Pons (tissue), 1 donor: ENCODE results near the gene DNAH6.
"Not testable (repeated sequence)": the region's sequence is repeated elsewhere in the genome, so short reads cannot be mapped to it uniquely, and the experiment has no call there.

Experiments used
- DNase-seq: peaks from one replicate; pipeline ENCODE4 v3.0.0-alpha.2; 2016; ENCODE audit warnings: low spot score

The DNAH6 gene

DNA sequence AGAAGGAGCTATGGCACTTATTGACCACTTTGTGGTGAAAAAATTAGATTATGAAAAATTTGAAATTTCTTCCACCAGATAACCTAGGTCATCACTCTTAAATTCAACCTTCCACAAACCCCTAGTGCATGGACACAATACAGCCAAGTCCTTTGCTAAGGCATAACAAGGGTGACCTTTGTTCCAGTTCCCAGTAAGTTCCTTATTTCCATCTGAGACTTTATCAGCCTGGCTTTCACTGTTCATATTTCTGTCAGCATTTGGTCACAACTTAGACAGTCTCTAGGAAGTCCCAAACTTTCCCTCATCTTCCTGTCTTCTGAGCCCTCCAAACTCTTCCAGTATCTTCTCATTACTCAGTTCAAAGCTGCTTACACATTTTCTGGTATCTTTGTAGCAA is 232.0 kb downstream of the DNAH6 start:
- no peak for DNase-seq

DNA sequence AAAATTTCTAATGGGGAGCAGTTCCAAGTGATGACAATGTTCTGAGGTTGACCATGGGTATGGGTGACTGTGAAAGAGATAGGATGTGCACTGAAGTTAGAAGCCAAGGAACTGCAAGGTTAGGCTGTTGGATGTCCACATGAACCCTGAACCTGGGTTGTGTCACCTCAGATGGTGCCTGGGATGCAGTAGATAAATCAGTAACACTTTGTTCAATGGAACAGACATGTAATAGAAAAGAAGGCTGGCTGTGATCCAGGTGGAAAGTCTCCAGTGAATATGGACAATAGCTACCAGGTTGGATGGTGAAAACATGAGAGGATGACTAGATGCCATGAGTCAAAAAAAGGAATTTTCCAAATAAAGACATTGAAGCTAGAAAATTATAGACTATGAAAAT is 233.1 kb downstream of the DNAH6 start:
- DNase-seq, result no peak

DNA sequence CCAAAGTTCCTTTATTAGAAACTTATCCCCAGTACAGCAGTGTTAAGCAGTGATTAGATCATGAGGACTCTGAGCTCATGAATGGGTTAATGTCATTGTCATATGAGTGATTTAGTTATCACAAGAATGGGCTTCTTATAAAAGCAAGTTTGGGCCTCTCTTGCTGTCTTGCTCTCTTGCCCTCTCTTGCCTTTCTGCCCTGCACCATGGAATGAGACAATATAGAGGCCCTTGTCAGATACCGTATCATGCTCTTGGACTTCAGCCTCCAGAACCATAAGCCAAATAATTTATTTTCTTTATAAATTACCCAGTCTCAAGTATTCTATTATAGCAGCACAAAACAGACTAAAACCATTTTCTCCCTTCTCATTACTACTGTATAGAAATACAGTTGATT is 238.8 kb downstream of the DNAH6 start:
- DNase-seq, result no peak

DNA sequence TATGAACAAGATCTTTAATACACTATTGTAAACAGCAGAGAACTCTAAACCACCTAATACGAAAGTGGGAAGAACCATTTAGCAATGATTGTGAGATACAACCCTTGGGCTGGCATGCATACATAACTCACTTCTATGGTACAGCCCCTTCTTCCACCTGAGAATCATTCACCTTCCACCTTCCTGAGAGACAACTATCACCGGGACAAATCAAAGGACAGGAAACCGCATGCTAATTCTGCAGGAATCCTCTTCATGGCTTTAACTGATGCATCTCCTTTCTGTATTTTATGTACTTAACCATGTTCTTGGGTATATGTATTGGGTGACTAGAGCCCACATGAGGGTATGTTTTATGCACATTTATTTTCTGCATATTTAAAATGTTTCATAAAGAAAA is 241.3 kb downstream of the DNAH6 start:
- no peak for DNase-seq

DNA sequence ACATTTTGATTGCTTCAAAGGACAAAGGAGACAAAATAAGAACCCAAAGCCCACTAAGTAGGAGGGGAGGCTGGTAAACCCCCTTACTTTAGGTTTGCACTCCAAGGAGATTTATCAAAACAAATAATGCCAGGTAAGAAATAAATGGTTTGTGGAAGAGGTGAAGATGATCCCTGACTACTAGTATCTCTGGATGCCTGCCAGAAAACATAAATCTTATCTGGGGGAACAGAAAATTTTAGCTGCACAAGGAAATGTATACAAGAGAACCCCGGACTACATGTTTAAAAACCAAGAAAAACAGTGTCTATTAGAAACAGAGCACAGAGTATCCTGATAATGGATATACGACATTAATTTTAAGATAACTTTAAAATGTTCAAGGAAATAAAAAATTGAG is 250.5 kb downstream of the DNAH6 start:
- DNase-seq, result no peak

DNA sequence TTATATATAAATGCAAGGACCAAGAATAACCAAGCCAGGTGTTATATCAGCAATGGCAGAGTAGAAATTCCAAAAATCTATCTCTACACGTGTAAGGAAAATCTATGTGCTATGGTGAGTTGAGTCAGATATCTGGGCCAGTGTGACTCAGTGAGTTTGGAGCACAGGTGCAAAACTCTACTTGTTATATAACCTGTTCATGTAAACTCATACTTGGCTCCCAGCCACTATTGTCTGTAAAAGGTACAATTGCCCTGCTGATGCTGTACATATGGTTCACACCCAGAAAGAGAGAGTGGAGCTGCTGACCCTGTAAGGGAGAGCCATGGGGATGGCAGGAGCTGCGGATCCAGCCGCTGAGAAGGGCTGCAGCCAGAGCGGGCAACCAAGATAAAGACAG is 252.5 kb downstream of the DNAH6 start:
- DNase-seq, result no peak

DNA sequence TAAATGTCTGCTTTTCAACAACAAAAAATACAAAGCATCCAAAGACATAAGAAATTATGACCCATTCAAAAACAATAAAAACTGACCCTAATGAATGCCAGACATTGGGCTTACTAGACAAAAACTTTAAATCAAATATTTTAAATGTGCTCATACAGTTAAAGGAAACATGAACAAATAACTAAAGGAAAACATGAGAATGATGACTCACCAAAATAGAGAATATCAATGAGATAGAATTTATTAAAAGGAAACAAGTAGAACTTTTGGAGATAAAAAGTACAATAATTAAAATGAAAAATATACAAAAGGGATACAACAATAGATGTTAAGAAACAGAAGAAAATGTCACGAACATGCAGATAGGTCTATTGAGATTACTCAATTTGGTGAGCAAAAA is 254.0 kb downstream of the DNAH6 start:
- no peak for DNase-seq

DNA sequence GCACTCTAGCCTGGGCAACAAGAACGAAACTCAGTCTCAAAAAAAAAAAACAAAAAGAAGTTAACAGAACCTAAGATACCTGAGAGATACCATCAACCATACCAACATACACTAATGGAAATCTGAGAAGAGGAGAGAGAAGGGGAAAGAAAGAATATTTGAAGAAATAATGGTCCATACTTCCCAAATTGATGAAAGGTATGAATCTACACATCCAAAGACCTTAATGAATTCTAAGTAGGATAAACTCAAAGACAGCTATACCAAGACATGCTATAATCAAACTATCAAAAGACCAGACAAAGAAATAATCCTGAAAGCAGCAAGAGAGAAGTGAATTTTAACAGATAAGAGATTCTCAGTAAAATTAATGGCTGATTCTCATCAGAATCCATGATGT is 255.0 kb downstream of the DNAH6 start:
- DNase-seq, result no peak

DNA sequence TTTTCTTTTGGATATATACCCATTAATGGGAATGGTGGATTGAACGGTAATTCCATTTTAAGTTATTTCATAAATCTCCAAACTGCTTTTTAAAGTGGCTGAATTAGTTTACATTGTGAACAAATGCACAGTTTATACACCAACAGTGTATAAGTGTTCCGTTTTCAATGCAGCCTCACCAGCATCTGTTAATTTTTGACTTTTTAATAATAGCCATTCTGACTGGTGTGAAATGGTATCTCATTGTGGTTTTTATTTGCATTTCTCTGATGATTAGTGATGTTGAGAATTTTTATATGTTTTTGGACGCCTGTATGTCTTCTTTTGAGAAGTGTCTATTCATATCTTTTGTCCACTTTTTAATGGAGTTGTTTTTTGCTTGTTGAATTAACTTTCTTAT is 257.3 kb downstream of the DNAH6 start:
- not testable (repeated sequence) for DNase-seq

DNA sequence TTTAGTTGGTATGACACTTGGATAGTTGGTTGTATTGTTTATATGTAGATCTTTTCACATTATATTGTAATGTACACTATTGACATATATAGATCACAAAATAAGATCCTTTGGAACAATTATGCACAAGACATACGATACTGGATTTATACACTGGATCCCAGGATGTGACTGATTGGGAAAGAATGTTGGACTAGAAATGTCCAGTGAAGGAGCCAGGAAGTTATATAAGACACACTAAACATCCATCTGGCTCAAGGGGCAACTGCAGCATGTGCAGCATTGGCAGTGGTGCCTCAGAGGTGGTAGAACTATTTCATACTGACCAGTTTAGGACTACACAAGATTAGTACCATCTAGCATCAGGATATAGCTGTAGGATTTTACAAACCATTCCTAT is 259.7 kb downstream of the DNAH6 start:
- no peak for DNase-seq

DNA sequence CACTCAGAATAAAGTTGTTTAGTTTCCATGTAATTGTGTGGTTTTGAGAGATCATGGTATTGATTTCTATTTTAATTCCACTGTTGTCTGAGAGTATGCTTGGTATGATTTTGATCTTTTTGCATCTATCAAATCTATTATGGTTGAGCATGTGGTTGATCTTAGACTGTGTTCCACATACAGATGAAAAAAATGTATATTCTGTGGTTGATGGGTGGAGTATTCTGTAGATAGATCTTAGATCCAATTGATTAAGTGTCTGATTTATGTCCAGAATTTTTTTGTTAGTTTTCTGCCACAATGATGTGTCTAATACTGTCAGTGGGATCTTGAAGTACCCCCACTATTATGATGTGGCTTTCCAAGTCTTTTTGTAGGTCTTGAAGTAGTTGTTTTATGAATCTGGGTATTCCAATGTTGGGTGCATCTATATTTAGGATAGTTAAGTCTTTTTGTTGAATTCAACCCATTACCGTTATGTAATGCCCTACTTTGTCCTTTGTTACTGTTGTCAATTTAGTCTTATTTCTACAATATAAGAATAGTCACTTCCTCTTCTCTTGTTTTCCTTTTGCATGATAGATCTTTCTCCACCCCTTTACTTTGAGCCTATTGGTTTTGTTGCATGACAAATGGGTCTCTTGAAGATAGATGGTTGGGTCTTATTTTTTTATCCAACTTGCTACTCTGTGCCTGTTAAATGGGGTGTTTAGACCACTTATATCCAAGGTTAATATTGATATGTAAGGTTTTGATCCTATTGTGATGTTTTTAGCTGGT is 262.8 kb downstream of the DNAH6 start:
- no peak for DNase-seq

DNA sequence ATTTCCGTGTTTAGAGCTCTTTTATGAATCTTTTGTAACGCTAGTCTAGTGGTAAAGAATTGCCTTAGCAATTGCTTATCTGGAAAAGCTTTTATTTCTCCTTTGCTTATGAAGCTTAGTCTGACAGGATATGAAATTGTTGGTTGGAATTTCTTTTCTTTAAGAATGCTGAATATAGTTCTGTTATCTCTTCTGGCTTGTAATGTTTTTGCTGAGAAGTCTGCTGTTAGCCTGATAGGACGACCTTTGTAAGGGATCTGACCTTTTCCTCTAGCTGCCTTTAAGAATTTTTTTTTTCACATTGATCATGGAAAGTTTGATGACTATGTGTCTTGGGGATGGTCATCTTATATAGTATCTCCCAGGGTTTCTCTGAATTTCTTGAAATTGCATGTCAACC is 263.5 kb downstream of the DNAH6 start:
- DNase-seq, result no peak

DNA sequence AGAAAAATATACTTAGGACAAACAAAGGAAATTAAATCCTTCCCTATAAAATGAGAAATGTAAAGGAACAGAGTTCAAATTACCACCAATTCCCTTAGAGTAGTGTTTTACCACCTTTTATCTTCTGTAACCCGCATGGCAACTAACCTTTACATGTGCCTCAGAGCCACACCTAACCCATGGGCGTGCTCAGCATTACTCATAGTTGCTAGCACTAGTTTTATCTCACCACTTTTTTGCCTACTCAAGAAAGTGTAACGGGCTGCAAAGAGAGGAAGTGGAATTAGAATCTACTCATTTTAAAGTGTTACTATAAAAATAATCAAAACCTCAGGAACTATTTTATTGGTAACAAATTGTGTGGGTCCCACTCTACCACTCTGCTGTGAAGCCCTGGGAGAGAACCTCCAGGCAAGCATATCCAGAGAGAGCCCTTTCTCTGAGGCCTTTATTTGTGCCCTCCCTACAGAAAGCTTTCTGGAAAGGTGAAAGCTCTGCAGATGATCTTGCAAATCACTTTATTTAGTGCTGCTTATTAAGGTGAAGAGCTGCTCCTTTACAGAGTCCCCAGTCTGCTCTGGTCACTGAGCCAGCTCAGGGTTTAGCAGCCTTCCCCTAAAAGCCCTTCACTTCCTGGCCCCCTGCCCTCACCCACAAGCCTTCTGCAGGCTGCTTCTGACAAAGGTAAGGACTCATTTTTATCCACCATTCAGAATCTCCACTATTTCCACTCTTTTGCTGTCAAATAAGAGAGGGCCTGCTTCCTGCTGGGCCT is 265.8 kb downstream of the DNAH6 start:
- DNase-seq, result no peak

DNA sequence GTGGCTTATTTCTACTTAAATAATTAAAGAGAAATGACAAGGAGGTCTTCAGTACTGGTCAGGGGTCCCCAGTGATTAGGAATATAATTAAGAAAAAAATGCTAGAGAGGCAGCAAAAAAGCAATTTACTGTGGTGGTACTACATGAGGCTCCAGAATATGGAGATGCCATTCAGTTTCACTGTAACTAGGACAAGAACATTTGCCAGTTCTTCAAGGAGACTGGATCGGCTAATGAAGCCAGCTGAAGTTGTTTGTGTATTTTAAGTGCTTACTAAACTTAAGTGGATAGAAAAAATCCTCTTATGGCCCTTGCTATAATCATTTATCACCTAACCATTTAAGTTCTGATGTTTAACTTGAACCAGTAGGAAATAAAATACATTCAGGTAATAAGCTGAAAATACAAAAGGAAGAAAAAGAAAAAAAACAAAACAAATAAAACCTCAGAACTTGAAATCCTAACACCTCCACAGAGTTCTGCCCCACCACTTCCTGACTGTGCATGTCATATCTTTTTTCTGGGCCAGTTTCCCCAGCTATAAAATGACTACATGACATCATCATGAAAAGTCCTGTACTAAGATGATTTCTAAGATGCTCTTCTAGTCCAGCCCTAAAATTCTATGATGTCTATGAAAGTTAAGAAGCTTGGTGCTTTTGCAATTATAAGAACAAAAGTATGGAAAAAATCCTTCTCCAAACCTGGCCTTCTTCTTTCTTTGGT is 266.6 kb downstream of the DNAH6 start:
- no peak for DNase-seq

DNA sequence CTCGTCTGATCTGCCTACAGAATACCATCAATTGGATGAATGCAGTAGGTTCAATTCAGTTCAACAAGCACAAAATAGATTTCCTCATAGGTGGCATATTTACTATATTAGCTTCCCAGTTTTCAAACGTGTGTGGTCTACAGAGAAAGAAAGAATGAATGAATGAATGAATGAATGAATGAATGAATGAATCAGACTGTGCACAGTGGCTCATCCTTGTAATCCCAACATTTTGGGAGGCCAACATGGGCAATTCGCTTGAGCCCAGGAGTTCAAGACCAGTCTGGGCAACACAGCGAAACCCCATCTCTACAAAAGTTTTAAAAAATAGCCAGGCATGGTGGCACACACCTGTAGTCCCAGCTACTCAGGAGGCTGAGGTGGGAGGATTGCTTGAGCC is 269.7 kb downstream of the DNAH6 start:
- DNase-seq, result no peak

DNA sequence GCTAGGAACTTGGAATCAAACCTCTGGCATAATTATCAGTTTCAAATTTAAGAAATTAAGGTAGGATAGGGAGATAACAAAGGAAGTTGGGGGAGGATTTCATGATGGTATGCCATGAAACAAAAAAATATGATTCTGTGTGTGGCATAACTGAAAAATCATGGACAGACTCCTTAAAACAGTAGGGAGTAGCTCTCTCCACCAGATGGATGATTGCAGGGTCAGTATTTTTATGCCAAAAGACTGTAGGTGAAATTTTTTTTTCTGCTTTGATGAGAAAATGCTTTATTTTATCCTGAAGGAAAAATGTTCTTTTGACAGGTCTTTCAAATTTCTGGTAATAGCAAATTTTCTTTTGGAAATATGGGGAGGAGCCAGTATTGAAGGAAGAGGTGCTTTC is 270.3 kb downstream of the DNAH6 start:
- DNase-seq, result no peak

DNA sequence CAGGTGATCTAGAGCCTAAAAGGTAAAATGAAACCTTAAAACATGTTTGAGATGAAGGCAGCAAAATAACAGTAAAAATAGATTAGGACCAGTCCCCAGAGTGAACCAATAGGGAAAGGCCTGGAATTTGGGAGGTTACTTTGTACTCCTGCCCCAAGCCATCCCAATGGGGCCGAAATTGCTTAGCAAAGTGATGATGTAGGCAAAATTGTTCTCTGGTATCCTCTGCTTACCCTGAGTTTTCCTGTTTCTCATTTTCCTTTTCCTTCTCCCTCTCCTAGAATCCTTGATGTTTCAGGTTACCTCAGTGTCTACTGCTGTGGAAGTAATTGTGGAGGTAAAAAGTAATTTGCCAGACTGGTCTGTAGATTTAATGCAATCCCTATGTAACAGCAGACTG is 271.7 kb downstream of the DNAH6 start:
- no peak for DNase-seq

DNA sequence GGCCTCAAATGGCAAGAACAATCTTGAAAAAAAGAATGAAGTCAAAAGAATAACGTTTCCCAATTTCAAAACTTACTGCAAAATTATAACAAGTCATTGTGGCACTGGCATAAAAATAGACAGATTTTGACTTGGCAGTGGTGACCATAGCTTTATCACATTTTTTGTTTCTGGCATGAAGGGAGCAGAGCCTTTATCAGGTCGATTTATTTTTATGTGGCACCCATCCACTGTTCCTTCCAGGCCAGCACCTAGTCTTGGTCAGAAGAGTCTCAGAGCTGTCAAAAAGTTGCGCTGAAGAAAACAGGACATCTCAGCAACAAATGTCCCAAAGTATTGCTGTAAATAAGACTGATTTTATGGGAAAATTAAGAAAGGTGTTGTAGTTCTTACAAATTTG is 272.2 kb downstream of the DNAH6 start:
- no peak for DNase-seq

DNA sequence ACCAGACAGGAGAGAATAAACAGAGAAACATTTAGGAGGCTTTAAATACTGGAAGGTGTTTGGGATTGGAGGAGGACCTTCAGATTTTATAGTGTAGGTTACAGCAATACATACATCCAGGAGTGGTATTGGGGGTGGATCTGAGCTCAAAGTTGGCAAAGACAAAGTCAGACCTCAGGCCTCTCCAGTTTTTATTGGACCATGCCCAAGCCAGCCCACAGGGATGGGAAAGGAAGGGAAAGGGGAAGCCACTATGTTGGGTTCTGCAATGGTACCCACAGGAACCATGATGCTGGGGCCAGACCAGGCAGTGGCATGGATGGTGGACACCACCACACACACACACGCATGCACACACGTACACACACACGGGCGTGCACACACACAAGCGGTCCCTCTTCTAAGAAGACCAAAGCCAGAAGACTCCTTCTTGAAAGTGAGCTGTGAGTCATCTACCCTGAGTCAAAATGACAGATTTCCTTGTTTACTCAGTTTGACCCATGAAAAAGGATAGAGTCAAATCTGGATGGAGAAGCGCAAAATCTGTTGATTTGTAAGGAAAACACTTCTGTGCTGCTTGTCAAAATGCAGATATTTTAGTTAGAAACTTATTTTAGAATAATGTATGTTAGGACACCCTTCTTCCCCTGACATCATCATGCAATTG is 276.7 kb downstream of the DNAH6 start:
- DNase-seq, result no peak

DNA sequence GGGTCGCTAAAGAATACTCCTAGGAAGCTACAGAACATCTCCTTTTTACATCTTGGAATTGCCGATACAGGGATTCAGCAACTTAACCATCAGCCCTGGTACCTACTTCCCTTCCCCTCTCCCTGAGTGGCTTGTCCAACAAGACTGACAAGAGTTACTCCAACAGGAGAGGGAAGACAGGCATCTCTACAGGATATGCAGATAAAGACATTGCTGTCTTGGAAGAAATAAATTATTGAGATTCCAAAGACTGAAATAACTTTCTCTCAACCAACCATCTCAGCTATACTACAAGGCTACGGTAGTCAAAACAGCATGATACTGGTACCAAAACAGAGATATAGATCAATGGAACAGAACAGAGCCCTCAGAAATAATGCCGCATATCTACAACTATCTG is 277.3 kb downstream of the DNAH6 start:
- no peak for DNase-seq

DNA sequence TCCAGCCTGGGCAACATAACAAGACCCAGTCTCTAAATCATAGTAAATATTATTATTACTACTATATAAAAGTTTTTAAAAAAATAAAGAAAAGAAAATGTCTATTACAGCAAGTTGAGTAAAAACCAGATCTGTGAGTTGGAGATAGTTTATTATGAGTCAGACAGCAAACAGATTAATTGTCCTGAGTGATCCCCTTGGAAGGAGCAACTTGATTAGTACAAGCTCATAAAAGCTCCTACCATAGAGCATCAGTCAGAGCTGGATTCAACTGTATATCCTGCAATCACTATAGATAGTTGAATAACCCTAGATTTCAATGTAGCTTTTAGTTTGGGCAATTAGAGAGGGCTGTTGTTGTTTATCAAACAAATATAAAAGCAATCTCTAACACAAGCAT is 280.5 kb downstream of the DNAH6 start:
- no peak for DNase-seq

DNA sequence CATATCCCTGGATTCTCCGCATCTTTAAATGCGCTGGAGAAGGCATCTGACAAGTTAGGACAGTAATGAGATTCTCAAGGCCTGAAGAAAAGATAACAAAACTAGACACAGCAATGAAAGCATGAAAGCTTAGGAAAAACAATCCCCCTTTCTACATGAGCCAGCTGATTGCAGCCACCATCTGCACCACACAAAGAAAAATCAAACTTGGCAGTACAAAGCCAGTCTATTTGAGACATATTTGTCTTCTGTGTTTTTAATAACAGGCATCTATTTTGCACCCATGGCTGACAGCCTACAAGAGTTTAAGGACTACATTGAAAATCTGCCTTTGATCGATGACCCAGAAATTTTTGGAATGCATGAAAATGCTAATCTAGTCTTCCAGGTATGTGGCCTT is 281.0 kb downstream of the DNAH6 start:
- DNase-seq, result peak; percentile 58

DNA sequence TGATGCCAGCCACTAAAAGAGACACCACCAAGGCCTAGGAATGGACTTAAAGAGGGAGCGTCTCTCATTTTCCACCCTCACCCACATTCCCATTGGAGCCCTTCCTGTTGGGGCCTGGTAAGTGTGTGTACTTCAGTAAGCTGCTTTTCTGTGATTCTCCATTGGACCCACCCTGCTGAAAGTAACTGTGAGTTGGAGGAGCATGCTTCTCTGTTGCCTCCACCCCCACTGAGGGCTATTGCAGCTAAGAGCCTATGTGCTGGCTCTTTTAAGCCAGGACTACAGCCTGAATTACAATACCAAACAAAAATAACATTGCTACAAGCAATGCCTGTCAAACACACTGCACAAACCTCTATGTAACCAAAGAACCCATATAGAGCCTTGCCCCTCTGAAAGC is 283.5 kb downstream of the DNAH6 start:
- DNase-seq, result no peak
